Activated T-cell treated with anti-CD3 and anti-CD28 coated beads for 48 hours (primary cell): ENCODE results near the gene KCND3.

ENCODE experiments used
- DNase-seq: peaks from one replicate; pipeline ENCODE4 v3.0.0-alpha.2; 2020; ENCODE audit warnings: low read depth

KCND3 gene

GRCh38 chr1:111988377-111988742, 1.1 kb downstream of the KCND3 start:
- no peak for DNase-seq

GRCh38 chr1:111987502-111987901, 2.0 kb downstream of the KCND3 start:
- no peak for DNase-seq

GRCh38 chr1:111983500-111983899, 6.0 kb downstream of the KCND3 start:
- no peak for DNase-seq

- no peak for DNase-seq
Observed at GRCh38 chr1:111982428-111982827, 7.0 kb downstream of the KCND3 start.

DNA sequence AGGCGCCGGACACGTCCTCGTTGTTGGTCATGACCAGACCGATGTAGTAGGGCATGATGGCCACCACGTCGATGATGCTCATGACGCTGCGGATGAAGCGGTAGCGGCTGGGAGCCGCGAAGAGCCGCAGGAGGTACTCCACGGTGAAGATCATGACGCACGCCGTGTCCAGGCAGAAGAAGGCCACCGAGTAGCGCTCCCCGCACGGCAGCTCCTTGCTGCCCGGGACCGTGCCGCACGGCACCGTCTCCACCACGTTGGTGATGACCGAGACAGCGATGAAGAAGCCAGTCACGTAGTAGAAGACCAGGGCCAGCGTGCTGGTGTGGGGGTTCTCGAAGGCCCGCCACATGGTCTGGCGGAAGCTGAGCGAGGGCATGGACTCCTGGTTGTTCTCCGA, 7.6 kb downstream of the KCND3 start:
- no peak for DNase-seq

GRCh38 chr1:111981090-111981489, 8.4 kb downstream of the KCND3 start:
- DNase-seq, result no peak

- no peak for DNase-seq
Observed at GRCh38 chr1:111980686-111981085, 8.8 kb downstream of the KCND3 start.

DNA sequence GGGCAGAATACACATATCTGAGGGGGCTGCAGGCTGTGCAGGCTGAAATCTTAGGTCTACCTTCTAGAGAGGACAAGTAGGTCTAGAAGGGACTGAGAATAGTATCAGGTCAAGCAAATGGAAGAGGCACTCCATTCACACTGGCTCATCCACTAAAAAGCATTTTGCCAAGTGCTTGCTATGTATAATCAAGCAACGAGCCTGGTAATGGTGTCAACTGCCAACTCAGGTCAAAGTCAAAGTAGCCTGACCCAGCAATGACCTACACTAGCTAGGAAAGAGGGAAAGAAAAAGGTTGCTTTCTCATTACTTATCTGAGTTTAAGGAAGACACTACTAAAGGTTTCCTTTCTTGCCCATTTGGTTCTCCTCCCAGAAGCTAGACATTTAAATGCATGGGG, 10.8 kb downstream of the KCND3 start:
- no peak for DNase-seq

- DNase-seq, result no peak
Observed at GRCh38 chr1:111977378-111977777, 12.1 kb downstream of the KCND3 start.

DNA sequence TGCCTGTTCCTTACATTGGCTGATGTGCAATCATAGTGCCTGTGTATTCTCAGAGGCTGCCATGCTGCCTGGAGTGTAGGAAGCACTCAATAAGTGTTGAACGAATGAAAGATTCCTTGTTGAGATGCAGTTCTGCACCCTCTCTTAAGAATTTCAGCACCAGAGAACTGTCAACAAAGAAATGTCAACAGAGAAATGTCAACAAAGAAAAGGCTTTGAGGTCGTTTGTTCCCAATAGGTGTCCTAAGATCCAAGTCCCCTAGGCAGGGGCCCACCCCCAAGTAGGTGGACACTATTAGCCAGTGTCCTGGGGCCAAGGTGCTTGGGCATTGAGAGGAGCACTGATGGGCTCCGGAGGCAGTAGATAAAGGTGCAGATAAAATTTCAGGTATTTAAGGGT, 12.6 kb downstream of the KCND3 start:
- no peak for DNase-seq

GRCh38 chr1:111976332-111976731, 13.1 kb downstream of the KCND3 start:
- no peak for DNase-seq

GRCh38 chr1:111973150-111973790, 16.2 kb downstream of the KCND3 start:
- no peak for DNase-seq

GRCh38 chr1:111971396-111971795, 18.1 kb downstream of the KCND3 start:
- DNase-seq, result no peak

DNA sequence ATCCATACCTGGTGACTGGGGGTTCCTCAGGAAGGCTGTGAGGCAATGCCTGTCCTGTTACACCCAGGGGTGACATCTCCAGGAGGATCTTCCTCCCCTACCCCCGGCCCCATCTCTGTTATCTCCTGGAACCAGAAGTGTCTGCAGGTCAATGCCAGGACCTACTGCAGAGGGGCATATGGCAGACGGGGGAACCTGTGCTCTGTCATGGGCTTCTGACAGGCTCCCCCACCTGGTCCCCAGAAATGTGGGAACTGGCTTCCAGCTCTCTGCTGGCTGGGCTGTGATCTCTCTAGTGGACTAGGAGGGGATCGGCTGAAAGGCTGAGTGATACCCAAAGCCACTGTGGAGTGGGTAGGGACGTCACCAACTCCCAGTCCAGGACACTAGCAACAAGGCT, 21.0 kb downstream of the KCND3 start:
- no peak for DNase-seq

- no peak for DNase-seq
Observed at GRCh38 chr1:111967886-111968285, 21.6 kb downstream of the KCND3 start.

GRCh38 chr1:111967067-111967690, 22.3 kb downstream of the KCND3 start:
- no peak for DNase-seq

DNA sequence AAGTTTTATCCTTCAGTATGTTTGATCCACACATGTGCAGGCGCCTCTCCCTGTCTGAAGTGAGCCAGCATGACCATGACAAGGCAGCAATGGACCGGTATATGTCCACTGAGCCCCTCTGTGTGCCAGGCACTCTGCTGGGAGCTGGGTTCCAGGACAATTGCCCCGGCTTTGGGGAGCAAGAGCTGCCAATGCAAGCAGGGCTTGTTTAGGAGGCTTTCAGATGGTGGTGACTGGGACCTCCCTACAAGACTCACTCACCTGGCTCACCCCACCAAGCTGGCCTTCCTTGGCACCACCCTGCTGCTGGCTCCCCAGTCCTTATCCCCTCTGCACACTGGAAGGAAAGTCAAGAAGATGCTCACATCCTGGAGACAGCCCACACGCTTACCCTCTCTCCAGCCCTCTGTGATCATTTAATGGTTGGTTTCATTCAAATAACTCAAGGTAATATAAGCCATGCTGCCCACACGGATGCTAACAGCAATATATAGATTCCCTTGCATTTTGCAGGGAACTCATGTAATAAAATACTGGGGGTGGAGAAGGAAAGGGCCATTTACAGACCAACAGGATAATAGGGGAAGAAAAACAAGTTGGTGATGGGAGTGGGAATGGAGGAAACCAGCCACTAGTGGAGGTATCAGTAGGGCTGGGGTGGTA, 23.6 kb downstream of the KCND3 start:
- no peak for DNase-seq

DNA sequence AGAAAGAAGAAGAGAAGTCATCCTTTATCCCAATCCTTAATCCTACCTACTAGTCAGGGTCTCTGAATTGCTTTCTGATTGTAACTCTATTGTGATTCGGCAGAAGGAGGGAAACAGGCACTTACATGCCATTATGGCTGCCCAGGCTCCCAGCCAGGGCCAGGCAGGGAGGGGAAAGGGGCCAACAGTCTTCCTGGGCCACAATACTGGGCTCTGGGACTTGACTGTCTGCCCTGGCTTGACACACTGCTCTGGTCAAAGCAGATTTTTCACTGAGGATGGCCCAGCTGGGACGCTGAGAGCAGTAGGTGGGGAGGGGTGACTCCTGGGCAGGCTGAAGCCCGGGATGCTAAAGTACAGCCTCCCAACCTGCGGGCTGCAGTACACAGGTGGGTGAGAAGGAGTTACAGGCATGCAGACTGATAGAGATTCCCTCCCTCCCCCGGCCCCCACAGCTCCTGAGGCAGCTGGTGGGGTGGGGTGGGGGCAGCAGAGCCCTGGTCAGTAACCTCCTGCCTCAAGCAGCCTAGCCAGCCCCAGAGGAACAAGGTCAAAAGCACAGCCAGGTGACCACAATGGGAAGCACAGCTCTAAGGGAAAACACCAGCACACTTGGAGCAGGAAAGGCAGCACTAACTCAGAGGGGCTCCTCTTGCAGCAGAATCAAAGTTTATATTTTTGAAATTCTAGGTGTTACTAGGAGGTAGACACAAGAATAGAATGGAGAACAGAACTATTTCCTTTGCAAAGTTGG, 25.3 kb downstream of the KCND3 start:
- no peak for DNase-seq

GRCh38 chr1:111961773-111962565, 27.5 kb downstream of the KCND3 start:
- no peak for DNase-seq

GRCh38 chr1:111961016-111961415, 28.5 kb downstream of the KCND3 start:
- no peak for DNase-seq

DNA sequence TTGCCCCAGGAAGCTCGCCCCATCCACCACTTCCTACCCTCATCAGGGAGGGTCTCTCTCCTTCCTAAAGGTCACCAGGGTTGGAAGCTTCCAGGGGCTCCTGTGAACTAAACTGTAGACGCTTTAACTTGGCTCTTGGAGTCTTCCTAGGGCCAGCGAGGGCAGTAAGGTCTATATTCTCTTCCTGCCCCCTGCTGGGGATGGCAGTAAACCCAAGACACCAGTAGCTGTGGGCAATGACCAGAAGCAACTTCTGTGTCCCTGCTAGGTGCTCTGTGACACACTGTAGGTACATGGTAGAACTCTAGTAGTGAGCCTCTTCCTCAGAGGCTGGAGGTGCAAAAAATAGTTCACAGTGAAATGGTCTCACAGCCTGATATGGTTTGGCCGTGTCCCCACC, 30.0 kb downstream of the KCND3 start:
- no peak for DNase-seq

GRCh38 chr1:111958851-111959250, 30.6 kb downstream of the KCND3 start:
- no peak for DNase-seq
